Cardiac muscle cell (in vitro differentiated cells and primary cell): Measurements from ENCODE around the gene TRIM14. TPM values are rescaled to one million over a fixed set of nuclear protein-coding genes. Genes with fewer than 3 reads are reported as not detected.

Experiments
- DNase-seq, 2 donors: peaks; one replicate each; pipeline versions ENCODE4 v3.0.0 to v3.0.0-alpha.2; 2010 to 2017; ENCODE audit warnings: low read depth in 1 of 2, low spot score in 1 of 2
- H3K27ac ChIP-seq: fragments of 200-600 bp; sonication (generic); 2 replicates; pipeline ENCODE4 v1.5.1; 2016
- H3K27me3 ChIP-seq: fragments of 200-600 bp; sonication (generic); 2 replicates; pipeline ENCODE4 v1.6.0; 2016; ENCODE audit warnings: control low read depth
- H3K36me3 ChIP-seq: fragments of 200-600 bp; sonication (generic); 2 replicates; pipeline ENCODE4 v1.5.1; 2016; ENCODE audit warnings: control low read depth
- H3K4me1 ChIP-seq: fragments of 200-600 bp; sonication (generic); 2 replicates; pipeline ENCODE4 v1.8.1; 2017; ENCODE audit warnings: low read depth, mild to moderate bottlenecking, mixed run types
- H3K4me3 ChIP-seq: fragments of 200-600 bp; sonication (generic); 2 replicates; pipeline ENCODE4 v1.5.1; 2016; ENCODE audit warnings: mild to moderate bottlenecking
- H3K9me3 ChIP-seq: fragments of 200-600 bp; sonication (generic); 2 replicates; pipeline ENCODE4 v1.5.1; 2017; ENCODE audit warnings: low read depth, mild to moderate bottlenecking, control low read depth
- polyA plus RNA-seq: library from polyadenylated mRNA; unstranded; fragments of >200 nt; fragmentation: Nextera tagmentation; extraction: Ambion mirVana; gene quantifications from 2 replicates; pipeline ENCODE4 v1.2.1, GENCODE V29; 2016
- total RNA-seq: library from RNA; depleted of rRNA; stranded (reverse); fragments of >200 nt; gene quantifications from 2 replicates; pipeline ENCODE4 v1.2.3, GENCODE V29; 2016
- TF ChIP-seq, protein P1 (sequence below): IDR thresholded peaks from 2 replicates; pipeline ENCODE4 v1.5.1; 2012; ENCODE audit warnings: low read depth, mild to moderate bottlenecking, low read length

The TRIM14 gene
- total and polyA plus RNA-seq, 2 experiments from 2014 or later = 0.57 to 1.5 TPM

DNA sequence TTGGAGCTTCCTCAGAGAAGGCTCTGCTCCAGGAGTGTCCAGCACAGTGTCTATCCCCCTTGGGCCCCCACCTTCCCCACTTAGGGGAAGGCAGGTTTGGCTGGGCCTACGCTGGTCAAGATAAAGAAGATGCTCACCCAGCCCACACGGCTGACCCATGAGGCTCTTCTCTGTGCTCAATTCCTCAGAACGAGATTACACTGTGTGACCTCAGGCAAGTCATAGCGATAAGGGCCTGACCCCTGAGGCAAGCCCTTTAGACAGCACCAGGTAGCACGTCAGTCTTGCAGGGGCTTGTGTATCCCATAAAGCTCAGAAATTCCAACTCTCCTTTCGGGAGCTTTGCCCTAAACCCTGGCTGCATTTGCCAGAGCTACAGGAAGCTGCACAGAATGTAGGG lies 40.8 kb upstream of the TRIM14 start:
- Histone ChIP-seq H3K27ac (no peak overlapping the region), H3K4me1 (no peaks in the 10 kb centered on the region), H3K27me3 (no peaks in the 10 kb centered on the region), H3K9me3 (no peaks in the 10 kb centered on the region), H3K4me3 (no peak overlapping the region), H3K36me3 (no peaks in the 10 kb centered on the region)
- no peak for DNase-seq
- TF ChIP-seq, protein P1, sequence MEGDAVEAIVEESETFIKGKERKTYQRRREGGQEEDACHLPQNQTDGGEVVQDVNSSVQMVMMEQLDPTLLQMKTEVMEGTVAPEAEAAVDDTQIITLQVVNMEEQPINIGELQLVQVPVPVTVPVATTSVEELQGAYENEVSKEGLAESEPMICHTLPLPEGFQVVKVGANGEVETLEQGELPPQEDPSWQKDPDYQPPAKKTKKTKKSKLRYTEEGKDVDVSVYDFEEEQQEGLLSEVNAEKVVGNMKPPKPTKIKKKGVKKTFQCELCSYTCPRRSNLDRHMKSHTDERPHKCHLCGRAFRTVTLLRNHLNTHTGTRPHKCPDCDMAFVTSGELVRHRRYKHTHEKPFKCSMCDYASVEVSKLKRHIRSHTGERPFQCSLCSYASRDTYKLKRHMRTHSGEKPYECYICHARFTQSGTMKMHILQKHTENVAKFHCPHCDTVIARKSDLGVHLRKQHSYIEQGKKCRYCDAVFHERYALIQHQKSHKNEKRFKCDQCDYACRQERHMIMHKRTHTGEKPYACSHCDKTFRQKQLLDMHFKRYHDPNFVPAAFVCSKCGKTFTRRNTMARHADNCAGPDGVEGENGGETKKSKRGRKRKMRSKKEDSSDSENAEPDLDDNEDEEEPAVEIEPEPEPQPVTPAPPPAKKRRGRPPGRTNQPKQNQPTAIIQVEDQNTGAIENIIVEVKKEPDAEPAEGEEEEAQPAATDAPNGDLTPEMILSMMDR = no peak

DNA sequence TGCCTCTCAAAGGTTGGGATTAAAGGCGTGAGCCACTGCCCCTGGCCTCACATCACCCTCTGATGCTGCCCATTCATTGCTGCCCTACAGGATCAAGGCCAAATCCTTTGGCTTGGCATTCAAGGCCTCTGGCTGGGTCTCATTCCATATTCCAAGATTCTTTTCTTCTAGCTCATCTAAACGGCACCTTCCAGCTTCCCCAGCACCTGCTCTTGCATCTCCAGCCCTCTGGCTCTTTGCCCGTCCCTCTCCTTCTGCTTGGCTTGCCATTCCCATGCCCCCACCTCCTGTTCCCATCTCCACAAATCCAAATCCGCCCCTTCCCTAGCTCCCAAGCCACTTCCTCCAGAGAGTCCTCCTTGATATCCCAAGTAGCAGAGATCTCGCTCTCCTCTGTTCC lies 40.3 kb upstream of the TRIM14 start:
- Histone ChIP-seq H3K36me3 (no peaks in the 10 kb centered on the region), H3K4me3 (no peak overlapping the region), H3K27ac (no peak overlapping the region), H3K4me1 (no peaks in the 10 kb centered on the region), H3K9me3 (no peaks in the 10 kb centered on the region), H3K27me3 (no peaks in the 10 kb centered on the region)
- TF ChIP-seq, protein P1 = no peak
- no peak for DNase-seq

DNA sequence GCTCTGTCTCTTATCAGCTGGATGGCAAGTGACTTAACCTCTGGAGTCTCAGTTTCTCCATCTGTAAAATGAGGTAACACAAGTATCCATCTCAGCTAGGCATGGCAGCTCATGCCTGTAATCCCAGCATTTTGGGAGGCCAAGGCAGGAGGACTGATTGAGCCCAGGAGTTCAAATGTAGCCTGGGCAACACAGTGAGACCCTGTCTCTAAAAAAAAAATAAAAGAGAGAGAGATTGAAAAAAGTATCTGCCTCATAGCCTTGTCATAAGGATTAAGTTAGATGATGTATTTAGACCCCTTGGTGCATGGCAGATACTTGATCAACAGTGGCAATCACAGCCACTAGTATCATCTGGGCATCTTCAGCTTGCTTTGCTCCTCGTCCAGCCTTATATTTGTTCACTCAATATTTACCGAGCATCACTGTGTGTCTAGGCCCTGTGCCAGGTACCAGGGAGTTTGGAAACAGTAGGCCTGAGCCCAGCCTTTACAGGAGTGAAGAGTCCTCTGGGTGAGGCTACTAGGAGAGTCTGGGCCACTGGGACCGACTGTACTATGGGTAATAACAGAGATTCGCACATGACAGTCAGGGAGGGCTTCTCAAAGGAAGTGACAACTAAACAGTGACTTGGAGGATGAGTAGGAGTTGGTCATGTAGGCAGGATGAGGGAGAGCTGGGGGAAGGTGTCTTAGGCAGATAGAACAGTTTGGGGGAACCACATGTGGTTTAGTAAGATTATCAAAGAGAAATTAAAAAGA lies 39.2 kb upstream of the TRIM14 start:
- Histone ChIP-seq H3K4me3 (no peak overlapping the region), H3K27me3 (no peaks in the 10 kb centered on the region), H3K4me1 (no peaks in the 10 kb centered on the region), H3K27ac (no peak overlapping the region), H3K36me3 (no peaks in the 10 kb centered on the region), H3K9me3 (no peaks in the 10 kb centered on the region)
- no peak for DNase-seq
- TF ChIP-seq, protein P1 = no peak

DNA sequence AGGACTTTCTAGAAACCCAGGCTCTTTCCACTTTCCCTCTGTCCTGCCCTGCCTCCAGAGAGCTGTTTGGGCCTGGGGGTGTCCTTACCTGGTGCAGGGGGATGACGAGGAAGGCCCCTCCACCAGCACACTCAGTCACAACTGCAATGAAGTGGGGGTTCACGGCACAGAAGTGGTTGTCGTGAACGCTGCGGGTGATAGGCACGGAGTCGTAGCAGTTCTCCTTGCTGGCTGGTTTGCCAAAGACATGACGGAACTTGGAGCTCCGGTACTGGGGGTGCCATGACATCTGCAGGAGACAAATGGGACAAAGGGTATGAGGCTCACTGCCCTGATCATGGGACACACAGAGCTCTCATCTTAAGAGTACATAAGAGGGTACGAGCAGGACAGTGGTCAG lies 38.4 kb upstream of the TRIM14 start:
- no peak for DNase-seq

DNA sequence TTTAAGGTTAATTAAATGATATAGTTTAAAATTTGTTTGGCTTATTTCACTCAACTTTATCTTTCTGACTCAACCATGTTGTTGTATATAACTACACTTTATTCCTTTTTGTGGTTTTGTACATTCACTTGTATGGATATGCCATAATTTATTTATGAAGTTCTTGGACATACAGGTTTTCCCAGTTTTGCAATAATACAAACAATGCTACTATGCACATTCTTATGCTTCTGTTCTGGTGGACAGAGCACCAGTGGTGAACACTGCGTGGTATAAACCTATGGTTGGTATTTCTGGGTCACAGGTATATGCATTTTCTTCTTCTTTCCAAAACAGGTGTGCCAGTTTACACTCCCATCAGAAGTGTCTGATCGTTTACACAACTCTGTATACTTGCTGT lies 35.7 kb upstream of the TRIM14 start:
- Histone ChIP-seq H3K4me1 (no peaks in the 10 kb centered on the region), H3K27me3 (no peaks in the 10 kb centered on the region), H3K36me3 (no peaks in the 10 kb centered on the region), H3K27ac (no peak overlapping the region), H3K9me3 (no peaks in the 10 kb centered on the region), H3K4me3 (no peak overlapping the region)
- DNase-seq = no peak
- TF ChIP-seq, protein P1 = no peak

More for the DNA sequence above, 38.4 kb upstream of the TRIM14 start:
- TF ChIP-seq, protein P1 = no peak
- H3K27ac ChIP-seq = no peak overlapping the region
- no peaks in the 10 kb centered on the region for H3K27me3 ChIP-seq
- H3K36me3 ChIP-seq = no peaks in the 10 kb centered on the region
- no peak overlapping the region for H3K4me3 ChIP-seq
- no peaks in the 10 kb centered on the region for H3K9me3 ChIP-seq
- H3K4me1 ChIP-seq = no peaks in the 10 kb centered on the region
